HG03565 (cell line): Measurements from ENCODE around the gene KIAA0513.
"Not testable (repeated sequence)": the region's sequence is repeated elsewhere in the genome, so short reads cannot be mapped to it uniquely, and the experiment has no call there.

ENCODE experiments used
- ATAC-seq: cut with Tn5 transposase; IDR thresholded peaks from one replicate; pipeline ENCODE4 v1.9.1; 2021; ENCODE audit warnings: mild to moderate bottlenecking, moderate library complexity; ENCODE audit not compliant: unreplicated experiment

Gene KIAA0513

DNA sequence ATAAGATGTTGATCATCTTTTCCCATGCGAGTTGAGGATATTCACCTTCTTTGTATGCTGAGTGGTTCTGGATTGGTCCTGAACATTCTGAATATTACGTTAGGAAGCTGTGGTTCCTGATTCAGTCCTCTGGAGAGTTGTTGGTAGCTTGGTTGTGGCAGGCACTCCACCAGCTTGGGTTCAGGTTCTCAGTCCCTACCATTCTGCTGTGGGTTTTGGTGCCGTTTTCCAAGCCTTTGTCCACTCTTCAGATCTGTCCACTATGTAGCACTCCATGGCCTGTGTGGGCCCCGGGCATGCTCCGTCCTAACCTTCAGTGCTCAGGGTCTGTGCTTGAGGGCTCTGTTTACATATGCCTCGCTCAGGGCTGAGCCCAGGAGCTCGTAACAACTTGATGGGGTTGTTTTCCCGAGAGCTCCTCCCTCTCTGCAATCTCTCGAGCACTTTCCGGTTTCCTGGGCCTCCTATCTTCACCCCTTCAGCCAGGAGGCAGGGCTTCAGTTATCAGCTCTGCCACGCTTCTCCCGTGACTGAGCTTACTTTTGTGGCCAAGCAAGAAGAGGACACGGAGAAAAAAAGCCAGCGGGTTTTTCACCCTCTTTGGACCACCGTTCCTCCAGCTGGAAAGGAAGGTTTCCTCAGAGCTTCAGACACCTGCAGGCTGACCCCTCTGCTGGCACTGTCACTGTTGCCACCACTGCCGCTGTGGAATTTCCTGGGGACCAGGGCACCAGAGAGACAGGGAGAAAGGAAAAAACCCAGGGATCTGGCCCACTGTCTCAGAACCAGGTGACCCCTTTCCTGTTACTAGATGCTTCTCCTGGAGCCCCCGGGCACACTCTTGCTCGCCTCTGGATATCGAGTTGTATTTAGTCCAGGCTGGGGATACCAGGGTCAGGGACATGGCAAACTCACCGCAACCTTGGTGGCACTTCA lies 19.6 kb downstream of the KIAA0513 start:
- ATAC-seq = no peak

DNA sequence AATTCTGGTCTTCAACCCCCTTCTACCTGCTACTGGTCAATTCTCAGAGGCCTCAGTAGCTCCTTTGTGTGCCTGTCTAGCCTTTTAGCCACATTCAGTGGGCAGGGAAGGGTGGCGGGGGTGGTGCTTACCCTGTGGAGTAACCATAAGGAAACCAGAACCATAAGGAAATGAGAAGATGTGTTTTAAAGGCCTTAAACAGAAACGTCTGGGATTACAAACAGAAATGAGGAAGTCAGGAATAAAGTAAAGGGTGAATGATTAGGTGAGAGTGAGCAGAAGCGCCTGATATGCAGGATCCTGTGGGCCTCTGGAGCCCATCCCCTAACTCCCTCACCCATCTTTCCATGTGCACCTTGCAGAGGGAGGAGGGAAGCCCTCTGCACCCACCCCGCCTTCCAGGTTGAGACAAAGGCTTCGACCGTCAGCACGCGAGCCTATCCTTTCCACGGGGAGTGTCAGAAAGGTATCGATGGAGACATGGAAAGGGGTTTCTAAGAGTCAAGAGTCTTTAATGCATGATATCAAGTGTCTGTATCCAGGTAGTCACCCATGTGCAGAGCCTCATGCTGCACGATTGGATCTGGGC lies 20.4 kb downstream of the KIAA0513 start:
- ATAC-seq = no peak

DNA sequence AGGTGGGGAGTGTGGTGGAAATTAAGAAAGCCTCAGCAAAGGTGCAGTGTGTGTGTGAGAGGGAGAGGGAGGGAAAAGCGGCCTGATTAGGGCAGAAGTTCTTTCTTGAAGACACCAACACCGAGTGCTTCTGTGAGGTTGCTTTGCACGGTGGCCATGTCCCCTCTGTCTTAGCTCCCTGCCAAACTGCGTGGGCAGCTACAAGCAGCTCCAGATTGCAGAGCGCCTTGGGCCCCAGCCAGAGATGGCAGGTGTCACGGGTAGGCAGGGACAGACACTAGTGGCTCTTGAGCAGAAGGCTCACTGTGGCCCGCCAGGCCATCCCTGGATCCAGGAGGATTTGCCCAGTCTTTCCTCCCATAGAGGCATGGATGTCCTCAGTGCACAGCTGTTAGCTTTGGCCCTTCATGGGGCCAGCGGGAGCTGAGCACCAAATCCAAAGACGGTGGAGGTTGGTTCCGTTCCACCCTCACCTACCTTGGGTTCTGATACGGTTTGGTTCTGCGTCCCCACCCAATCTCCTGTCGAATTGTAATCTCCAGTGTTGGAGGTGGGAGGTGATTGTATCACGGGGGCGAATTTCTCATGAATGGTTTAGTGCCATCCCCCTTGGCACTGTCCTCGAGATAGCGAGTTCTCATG lies 21.4 kb downstream of the KIAA0513 start:
- ATAC-seq = no peak

DNA sequence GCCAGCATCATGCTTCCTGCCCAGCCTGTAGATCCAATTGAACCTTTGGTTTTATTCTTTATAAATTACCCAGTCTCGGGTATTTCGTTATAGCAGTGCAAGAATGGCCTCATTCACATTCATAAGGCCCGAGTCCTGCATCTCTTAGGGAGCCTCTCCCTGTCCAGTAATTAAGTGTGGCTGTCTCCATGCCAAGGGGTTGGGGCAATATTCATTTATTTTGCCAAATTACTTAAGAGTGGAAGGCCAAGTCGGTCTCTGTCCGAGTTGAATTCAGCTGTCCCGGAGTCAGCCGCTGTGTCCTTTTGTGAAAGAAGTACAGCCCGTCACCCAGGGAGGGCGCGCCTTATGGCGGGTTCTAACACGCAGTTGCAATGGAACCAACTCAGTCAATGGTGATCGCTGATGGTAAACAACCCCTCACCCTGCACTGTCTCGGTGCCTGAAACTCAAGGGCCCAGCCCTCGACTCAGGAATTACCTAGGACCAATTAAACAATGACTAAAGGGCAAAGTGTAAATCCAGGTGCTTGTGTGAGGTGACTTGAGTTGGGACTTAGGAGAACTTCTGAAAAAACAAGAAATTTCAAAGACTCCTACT lies 22.2 kb downstream of the KIAA0513 start:
- no peak for ATAC-seq

DNA sequence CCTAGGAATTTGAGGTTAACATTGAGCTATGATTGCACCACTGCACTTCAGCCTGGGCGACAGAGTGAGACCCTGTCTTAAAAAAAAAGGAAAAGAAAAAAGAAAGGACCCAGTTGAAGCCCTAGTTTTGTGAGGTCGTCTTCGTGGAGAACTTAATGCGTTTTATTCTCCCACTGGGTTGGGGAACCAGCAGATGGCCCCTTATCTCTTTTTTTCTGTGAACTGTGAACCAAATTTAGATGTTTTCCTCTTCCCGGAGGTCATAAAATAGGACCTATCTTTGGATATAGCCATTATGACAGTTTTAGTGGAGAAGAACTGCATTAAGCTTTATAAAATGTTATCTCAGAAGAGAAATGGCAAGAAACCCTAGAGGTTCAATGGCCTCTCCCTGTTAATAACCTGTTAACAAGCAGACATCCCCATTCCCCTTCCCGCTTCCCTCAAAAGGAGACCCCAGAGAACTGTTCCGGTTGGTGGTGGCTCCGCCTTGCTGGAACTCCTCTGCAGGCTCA lies 23.5 kb downstream of the KIAA0513 start:
- no peak for ATAC-seq

DNA sequence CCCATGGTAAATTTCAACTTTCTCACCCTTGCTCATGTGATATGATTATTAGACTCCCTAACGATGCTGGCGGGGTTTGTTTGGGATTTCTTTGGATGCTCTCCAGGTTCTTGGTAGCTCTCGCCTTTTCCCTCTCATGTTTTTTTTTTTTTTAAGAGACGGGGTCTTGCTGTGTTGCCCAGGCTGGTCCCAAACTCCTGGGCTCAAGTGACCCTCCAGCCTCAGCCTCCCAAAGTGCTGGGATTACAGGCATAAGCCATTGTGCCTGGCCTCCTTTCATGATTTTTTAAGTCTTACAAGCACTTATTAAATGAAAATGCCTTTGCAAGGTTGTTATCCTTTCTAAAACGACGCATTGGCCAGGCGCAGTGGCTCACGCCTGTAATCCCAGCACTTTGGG lies 24.1 kb downstream of the KIAA0513 start:
- no peak for ATAC-seq

DNA sequence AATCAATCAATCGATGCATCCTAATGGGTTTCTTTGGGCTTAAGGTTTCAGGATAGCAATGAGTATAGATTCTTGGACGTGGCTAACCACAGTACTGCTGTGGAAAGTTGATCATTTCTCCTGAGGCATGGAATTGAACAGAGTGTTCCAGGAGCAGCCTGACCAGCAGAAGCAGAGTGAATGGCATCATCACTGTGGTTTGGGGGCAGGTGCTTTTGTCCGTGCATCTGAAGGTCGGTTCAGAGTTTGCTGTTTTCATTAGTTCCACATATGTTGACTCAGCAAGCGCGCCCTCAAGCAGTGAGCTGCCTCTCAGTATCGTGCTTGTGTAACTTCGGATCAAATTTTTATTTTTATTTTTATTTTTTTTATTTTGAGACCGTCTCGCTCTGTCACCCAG lies 24.9 kb downstream of the KIAA0513 start:
- ATAC-seq = no peak

DNA sequence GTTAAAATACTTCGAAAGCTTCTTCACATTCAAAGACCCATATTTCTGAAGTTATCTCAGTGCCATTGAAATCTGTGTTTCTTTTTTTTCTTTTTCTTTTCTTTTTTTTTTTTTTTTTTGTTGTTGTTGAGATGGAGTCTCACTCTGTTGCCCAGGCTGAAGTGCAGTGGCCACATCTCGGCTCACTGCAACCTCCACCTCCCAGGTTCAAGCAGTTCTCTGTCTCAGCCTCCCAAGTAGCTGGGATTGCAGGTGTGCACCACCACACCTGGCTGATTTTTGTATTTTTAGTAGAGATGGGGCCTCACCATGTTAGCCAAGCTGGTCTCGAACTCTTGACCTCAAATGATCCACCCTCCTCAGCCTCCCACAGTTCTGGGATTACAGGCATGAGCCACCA lies 26.7 kb downstream of the KIAA0513 start:
- not testable (repeated sequence) for ATAC-seq

DNA sequence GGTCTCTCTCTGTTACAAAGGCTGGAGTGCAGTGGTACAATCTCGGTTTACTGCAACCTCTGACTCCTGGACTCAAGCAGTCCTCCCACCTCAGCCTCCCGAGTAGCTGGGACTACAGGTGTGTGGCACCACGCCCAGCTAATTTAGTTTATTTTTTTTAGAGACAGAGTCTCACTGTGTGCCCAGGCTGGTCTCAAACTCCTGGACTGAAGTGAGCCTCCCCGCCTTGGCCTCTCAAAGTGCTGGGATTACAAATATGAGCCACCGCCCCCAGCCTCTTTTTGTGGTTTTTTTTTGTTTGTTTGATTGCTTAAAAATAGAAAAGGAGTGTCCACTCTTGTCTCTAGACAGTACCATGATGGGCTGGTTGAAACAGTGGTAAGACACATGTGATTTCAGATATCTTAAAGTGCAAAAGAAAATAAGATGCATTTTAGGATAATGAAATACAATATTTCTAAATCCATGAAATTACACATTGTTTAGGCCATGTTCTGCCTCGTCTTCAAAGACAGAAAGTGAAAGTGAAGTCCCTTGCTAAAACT lies 27.4 kb downstream of the KIAA0513 start:
- ATAC-seq = no peak

DNA sequence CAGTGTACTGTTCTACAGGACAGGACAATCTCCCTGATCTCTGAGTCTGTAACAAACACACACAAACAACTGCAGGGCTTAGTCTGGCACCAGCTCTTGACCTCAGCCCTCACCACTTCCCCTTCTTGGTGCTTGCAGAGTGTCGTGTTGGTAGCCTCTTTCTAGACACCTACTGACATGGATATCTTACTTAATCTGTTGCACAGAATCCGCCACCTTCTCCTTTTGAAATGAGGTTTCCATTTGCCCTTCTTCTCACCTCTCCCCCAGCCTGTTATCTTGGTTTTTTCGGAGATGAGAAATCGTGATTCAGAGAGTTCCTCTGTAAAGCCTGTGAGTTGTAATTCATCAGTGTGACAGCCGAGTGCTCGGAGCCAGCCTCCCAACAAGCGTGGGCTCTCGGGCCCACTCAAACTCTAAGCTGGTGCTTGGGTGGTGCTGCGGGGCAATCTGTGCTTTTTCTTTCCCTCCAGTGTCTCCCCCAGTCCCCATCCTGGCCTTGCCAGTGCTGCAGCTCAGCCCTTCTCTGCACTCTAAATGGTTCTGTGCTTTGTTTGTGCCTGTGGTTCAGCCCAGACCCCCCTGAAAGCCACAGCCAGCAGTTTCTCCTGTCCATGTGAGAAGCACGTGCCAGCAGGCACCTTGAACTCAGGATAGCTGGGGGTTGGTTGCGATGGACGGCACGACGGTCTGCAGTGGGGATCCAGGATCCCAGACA lies 28.1 kb downstream of the KIAA0513 start:
- ATAC-seq = peak; percentile 76

DNA sequence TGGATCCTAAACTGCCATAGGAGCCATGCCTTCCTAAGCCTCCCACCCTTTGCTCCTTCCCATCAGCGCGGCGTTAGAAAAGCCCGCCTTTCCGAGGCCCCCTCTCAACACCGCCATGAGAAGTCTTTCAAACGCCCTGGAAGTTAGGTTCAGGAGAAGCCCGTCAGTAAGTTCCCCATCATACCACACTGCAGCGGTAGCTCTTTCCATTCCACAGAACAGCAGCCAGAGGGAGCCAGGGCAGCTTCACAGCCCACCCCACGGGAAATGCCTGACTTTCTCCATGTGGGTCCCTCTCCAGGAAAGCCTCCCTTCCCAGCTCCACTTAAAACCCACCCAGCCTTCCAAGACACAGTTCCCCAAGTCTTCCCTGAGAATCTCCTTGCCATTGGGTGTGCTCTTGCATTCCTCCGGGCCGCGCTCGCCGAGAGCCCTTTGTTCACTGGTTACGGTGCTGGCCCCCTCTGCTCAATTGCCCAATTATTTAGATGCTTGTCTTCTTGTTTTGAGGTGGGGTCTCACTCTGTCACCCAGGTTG lies 28.7 kb downstream of the KIAA0513 start:
- no peak for ATAC-seq

DNA sequence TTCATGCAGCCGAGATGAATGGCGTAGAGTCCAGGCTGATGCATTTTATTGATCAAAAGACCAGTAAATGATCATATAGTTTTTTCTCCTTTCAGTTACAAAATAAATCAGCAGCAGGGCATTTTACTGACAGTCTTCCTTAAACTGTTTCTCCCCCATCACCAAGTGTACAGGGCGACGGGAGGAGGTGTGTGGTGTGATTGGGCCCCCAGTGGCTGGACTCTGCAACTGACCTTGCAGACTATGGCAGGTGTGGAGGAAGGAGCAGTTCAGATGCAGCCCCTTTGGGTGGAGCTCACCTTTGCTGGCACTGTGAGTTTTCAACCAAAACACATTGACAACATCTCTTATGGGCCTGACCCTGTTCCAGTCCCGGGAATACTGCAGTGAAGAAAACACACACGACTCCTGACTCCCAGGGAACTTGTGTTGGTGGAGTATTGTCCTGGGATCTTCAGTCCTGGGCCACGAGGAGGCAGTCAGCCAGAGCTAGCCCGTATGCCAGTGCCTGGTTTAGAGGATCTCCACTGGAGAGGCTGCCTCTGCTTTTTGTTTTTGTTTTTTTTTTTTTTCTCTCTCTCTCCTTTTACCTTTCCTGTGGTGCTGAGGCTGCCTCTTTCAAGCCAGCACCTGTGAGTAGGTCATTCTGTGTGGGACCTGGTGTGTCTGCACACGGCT lies 29.8 kb downstream of the KIAA0513 start:
- ATAC-seq = no peak

DNA sequence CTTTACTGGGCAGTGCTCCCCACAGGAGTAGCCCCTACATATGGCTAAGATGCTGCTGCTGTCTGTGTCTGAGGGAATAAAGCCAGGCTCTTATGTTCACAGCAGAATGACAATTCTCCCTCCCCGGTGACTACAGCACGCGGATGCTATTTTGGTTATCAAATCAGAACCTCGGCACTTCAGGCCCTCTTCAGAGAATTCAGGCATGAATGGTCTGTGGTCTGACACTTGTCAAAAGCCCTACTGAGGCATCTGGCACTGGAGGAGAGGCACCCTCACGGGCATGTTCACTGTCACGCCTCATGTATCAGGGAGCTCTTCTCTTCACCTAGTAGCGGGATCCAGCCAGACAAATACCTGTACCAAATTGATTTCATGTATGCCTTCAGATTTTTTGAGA lies 30.4 kb downstream of the KIAA0513 start:
- no peak for ATAC-seq

DNA sequence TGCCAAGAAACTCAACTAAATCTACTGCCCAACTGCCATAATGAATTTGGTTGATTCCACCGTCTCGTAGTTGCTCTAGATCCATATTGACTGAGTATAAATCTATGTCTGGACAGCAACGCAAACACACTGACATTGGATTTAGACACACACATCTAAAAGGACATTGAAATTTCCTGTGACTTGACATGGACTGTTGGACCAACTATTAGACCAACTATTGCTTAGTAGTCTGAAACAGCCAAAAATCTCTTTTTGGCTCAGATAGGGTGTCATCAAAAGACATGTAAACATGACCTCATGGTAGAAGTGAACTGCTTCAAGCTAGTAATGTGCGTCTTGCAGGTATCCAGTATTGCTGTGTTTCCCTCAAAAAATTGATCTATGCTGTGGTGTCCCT lies 31.3 kb downstream of the KIAA0513 start:
- no peak for ATAC-seq

DNA sequence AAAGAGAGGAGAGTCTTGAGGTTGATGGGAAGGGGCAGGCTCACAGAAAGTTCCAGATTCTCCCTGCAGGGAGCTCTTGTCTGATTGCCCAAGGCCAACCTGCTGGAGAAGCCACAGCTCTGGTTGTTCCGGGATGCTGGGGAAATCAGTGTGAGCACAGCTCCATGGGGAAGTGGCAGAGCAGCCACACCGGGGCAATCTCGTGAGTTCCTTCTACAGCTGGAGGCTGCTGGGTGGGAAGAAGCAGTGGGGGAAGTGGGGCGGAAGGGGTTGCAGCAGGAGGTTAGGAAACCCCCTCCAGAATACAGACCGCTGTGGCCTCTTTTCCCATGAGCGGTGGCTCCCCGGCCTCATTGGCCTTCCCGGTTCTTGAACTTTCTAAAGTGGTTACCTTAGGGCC lies 34.0 kb downstream of the KIAA0513 start:
- no peak for ATAC-seq

DNA sequence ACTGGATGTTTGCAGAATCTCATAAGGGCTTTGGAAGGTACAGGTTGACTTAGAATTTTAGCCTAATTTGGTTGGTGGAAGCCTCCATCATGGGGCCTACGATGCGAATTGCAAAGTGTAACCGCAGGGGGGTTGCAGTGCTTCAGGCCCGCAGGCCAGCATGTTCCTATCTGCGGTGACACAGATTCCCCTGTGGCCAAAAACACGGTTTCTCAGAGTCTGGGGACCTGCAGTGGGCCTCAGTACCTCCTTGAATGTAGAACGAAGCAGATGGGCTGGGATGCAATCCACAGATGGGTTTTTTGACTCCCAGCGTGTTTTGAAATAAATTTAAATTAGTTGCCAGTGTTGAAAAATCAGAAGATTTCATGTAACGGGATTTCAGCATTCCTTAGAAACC lies 34.7 kb downstream of the KIAA0513 start:
- ATAC-seq = no peak

DNA sequence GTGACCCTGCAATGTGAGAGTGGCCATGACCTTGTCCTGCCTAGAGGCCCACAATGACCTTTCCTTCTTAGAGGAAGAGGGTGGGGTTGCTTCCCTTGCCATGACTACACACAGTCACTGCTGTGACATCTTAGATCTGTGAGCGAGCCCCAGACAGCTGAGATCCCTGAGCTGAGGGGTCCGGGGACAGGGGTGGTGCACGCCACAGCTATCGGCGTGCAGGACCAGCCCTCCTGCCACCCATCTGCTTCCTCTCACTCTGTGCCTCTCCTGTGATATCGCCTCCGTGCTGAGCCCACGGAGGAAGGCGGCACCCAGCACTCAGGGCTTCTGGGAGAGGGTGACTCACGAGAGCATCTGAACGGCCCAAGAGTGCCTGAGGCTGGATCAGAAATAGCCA lies 35.2 kb downstream of the KIAA0513 start:
- ATAC-seq = no peak

DNA sequence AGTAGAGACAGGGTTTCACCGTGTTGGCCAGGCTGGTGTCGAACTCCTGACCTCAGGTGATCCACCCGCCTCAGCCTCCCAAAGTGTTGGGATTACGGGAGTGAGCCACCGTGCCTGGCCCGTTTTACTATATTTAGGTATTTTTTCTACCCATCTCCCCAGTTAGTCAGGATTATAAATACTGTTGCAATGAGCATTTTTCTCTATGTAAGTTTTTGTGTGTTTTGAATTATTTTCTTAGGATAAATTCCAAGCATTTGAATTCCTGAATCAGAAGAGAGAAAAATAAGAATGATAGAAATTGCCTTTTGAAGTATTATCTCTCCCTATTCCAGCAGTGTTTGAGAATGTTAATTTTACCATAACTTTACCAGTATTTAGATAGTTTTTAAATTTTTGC lies 36.6 kb downstream of the KIAA0513 start:
- ATAC-seq = no peak

DNA sequence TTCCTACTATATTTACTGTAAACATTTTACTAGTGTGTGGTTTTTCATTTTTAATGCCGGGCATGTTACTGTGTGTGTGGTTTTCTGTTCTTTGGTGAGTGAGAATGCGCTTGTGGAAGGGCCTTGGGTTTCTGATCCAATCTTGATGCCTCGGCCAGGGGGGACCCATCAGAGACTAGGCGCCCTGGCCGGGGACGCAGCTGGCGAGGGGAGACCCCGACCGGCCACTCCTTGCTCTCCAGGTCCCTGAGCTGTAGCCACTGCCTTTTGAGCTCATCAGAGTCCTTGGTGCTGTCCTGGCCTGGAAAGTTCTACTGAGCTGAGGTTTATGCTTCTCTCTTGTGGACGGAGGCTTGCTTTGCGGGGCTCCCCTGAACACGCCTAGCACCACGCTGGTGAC lies 37.5 kb downstream of the KIAA0513 start:
- ATAC-seq = no peak
